ENCODE measurements around the gene DHRS13.
"Not testable (repeated sequence)": the region's sequence is repeated elsewhere in the genome, so short reads cannot be mapped to it uniquely, and the experiment has no call there.

DHRS13 gene

GRCh38 chr17:28878158-28878910 is 24.5 kb downstream of the DHRS13 start:
- Histone ChIP-seq H2AFZ (no peak overlapping the region), H3K4me1 (no peaks in the 10 kb centered on the region), H3K4me2 (ENCODE audit: low read length) (no peak overlapping the region), H3K79me2 (no peaks in the 10 kb centered on the region), H3K9me3 (ENCODE audit: control insufficient read depth, low read length) (no peaks in the 10 kb centered on the region), H3K27ac (no peak overlapping the region), H3K4me3 (ENCODE audit: low read depth, low read length) (no peak overlapping the region), H3K9ac (no peak overlapping the region), H3K27me3 (ENCODE audit: control insufficient read depth, insufficient read depth, low read length) (no peaks in the 10 kb centered on the region), H3K36me3 (ENCODE audit: control insufficient read depth, insufficient read depth, low read length) (no peaks in the 10 kb centered on the region)
- TF ChIP-seq CTCF (IDR thresholded peaks at IDR 0.05): no peak

DNA sequence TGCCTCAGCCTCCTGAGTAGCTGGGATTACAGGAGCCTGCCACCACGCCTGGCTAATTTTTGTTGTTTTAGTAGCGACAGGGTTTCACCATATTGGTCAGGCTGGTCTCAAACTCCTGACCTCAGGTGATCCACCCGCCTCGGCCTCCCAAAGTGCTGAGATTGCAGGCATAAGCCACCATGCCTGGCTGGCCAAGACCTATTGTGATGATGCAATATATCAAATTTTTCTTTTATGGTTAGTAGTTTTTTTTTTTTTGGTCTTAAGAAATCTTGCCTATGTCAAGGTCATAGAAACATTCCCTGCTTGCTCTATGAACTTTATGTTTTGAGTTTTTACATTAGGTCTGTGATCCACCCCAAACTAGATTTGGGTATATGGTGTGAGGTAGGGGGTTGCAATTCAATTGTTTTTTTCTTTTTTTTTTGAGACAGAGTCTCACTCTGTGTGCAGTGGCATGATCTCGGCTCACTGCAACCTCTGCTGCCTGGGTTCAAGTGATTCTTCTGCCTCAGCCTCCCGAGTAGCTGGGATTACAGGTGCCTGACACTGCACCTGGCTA is 25.6 kb downstream of the DHRS13 start:
- H3K4me1 ChIP-seq; H2AFZ ChIP-seq; H3K4me3 ChIP-seq (ENCODE audit: low read depth, low read length); H3K36me3 ChIP-seq (ENCODE audit: control insufficient read depth, insufficient read depth, low read length); H3K27ac ChIP-seq; H3K79me2 ChIP-seq; H3K9ac ChIP-seq; H3K4me2 ChIP-seq (ENCODE audit: low read length); H3K9me3 ChIP-seq (ENCODE audit: control insufficient read depth, low read length); H3K27me3 ChIP-seq (ENCODE audit: control insufficient read depth, insufficient read depth, low read length): not testable (repeated sequence)

GRCh38 chr17:28875848-28876550 is 26.9 kb downstream of the DHRS13 start:
- H3K4me2 ChIP-seq (ENCODE audit: low read length): no peak overlapping the region
- no peak for TF ChIP-seq CTCF (IDR thresholded peaks at IDR 0.05)
- H3K9ac ChIP-seq: no peak overlapping the region
- H2AFZ ChIP-seq: no peak overlapping the region
- H3K36me3 ChIP-seq (ENCODE audit: control insufficient read depth, insufficient read depth, low read length): no peaks in the 10 kb centered on the region
- no peaks in the 10 kb centered on the region for H3K4me1 ChIP-seq
- H3K27me3 ChIP-seq (ENCODE audit: control insufficient read depth, insufficient read depth, low read length): no peaks in the 10 kb centered on the region
- no peaks in the 10 kb centered on the region for H3K79me2 ChIP-seq
- no peak overlapping the region for H3K4me3 ChIP-seq (ENCODE audit: low read depth, low read length)
- H3K9me3 ChIP-seq (ENCODE audit: control insufficient read depth, low read length): no peaks in the 10 kb centered on the region
- H3K27ac ChIP-seq: no peak overlapping the region

GRCh38 chr17:28874750-28875149 is 28.1 kb downstream of the DHRS13 start:
- Histone ChIP-seq H3K4me3 (ENCODE audit: low read depth, low read length) (no peak overlapping the region), H3K9ac (no peak overlapping the region), H3K27ac (no peak overlapping the region), H3K27me3 (ENCODE audit: control insufficient read depth, insufficient read depth, low read length) (no peaks in the 10 kb centered on the region), H3K4me1 (no peaks in the 10 kb centered on the region), H3K4me2 (ENCODE audit: low read length) (no peak overlapping the region), H3K9me3 (ENCODE audit: control insufficient read depth, low read length) (no peaks in the 10 kb centered on the region), H3K36me3 (ENCODE audit: control insufficient read depth, insufficient read depth, low read length) (no peaks in the 10 kb centered on the region), H3K79me2 (no peaks in the 10 kb centered on the region), H2AFZ (no peak overlapping the region)
- no peak for TF ChIP-seq CTCF (IDR thresholded peaks at IDR 0.05)

- Histone ChIP-seq H3K9ac (no peak overlapping the region), H3K36me3 (ENCODE audit: control insufficient read depth, insufficient read depth, low read length) (no peaks in the 10 kb centered on the region), H3K4me1 (no peaks in the 10 kb centered on the region), H3K27ac (no peak overlapping the region), H3K27me3 (ENCODE audit: control insufficient read depth, insufficient read depth, low read length) (no peaks in the 10 kb centered on the region), H3K79me2 (no peaks in the 10 kb centered on the region), H3K9me3 (ENCODE audit: control insufficient read depth, low read length) (no peaks in the 10 kb centered on the region), H3K4me3 (ENCODE audit: low read depth, low read length) (no peak overlapping the region), H2AFZ (no peak overlapping the region), H3K4me2 (ENCODE audit: low read length) (no peak overlapping the region)
- TF ChIP-seq CTCF (IDR thresholded peaks at IDR 0.05): no peak
These were observed 29.0 kb downstream of the DHRS13 start for GRCh38 chr17:28873839-28874238.

Data from parathyroid adenoma (tissue), 2 donors.